Astrocyte (in vitro differentiated cells and primary cell): ENCODE data around the gene PBRM1. TPM values are rescaled to one million over a fixed set of nuclear protein-coding genes. Genes with fewer than 3 reads are reported as not detected.

Experiments used
- DNase-seq: peaks from one replicate; pipeline ENCODE4 v3.0.0-alpha.2; 2010; ENCODE audit warnings: low read depth
- FAIRE-seq: peaks from 2 replicates; lab custom pipeline; 2011; peaks lifted over from hg19 to GRCh38; lab: Jason Lieb, UNC
- H2AFZ ChIP-seq: 2 replicates; pipeline ENCODE4 v1.6.0; 2012; ENCODE audit warnings: low read depth, low read length, inconsistent platforms
- H3K27ac ChIP-seq: 2 replicates; pipeline ENCODE4 v1.5.1; 2011; ENCODE audit warnings: low read depth, low read length, inconsistent platforms
- H3K27me3 ChIP-seq: 2 replicates; pipeline ENCODE4 v1.6.0; 2011; ENCODE audit warnings: low read length, inconsistent platforms; ENCODE audit not compliant: insufficient read depth
- H3K36me3 ChIP-seq: 2 replicates; pipeline ENCODE4 v1.5.1; 2011; ENCODE audit warnings: low read length, inconsistent platforms; ENCODE audit not compliant: insufficient read depth
- H3K4me1 ChIP-seq: 2 replicates; pipeline ENCODE4 v1.5.1; 2011; ENCODE audit warnings: low read length, inconsistent platforms; ENCODE audit not compliant: insufficient read depth
- H3K4me2 ChIP-seq: 2 replicates; pipeline ENCODE4 v1.6.0; 2012; ENCODE audit warnings: low read length, inconsistent platforms
- H3K4me3 ChIP-seq: 2 replicates; pipeline ENCODE4 v1.5.1; 2011; ENCODE audit warnings: low read depth, mild to moderate bottlenecking, low read length, inconsistent platforms; ENCODE audit not compliant: insufficient read depth
- H3K79me2 ChIP-seq: 2 replicates; pipeline ENCODE4 v1.6.0; 2012; ENCODE audit warnings: mild to moderate bottlenecking, low read length, inconsistent platforms; ENCODE audit not compliant: insufficient read depth
- H3K9ac ChIP-seq: 2 replicates; pipeline ENCODE4 v1.6.0; 2012; ENCODE audit warnings: mild to moderate bottlenecking, low read length, inconsistent platforms
- H3K9me3 ChIP-seq: 2 replicates; pipeline ENCODE4 v1.5.1; 2012; ENCODE audit warnings: low read depth, mild to moderate bottlenecking, low read length, inconsistent platforms; ENCODE audit not compliant: insufficient read depth
- H4K20me1 ChIP-seq: 2 replicates; pipeline ENCODE4 v1.6.0; 2012; ENCODE audit warnings: low read length, inconsistent platforms; ENCODE audit not compliant: insufficient read depth
- H3K27ac Mint-ChIP-seq: one replicate; pipeline ENCODE4 v1.8.0; 2021; ENCODE audit warnings: mild to moderate bottlenecking, mixed read lengths; ENCODE audit not compliant: unreplicated experiment
- H3K27me3 Mint-ChIP-seq: one replicate; pipeline ENCODE4 v1.8.0; 2021; ENCODE audit warnings: low read depth, mixed read lengths; ENCODE audit not compliant: unreplicated experiment
- H3K36me3 Mint-ChIP-seq: one replicate; pipeline ENCODE4 v1.8.0; 2021; ENCODE audit warnings: low read depth, mixed read lengths; ENCODE audit not compliant: unreplicated experiment
- H3K4me1 Mint-ChIP-seq: one replicate; pipeline ENCODE4 v1.8.0; 2021; ENCODE audit warnings: low read depth, mixed read lengths; ENCODE audit not compliant: unreplicated experiment
- H3K4me3 Mint-ChIP-seq: one replicate; pipeline ENCODE4 v1.8.0; 2021; ENCODE audit warnings: mild to moderate bottlenecking, moderate library complexity, mixed read lengths; ENCODE audit not compliant: unreplicated experiment
- H3K9me3 Mint-ChIP-seq: one replicate; pipeline ENCODE4 v1.8.0; 2021; ENCODE audit warnings: mild to moderate bottlenecking, mixed read lengths; ENCODE audit not compliant: unreplicated experiment
- CTCF ChIP-seq: IDR thresholded peaks from 2 replicates; pipeline ENCODE4 v1.5.1; 2011; ENCODE audit warnings: low read depth, mild to moderate bottlenecking, inconsistent platforms, low read length, moderate library complexity; ENCODE audit not compliant: insufficient read depth
- EZH2 ChIP-seq: IDR thresholded peaks from 2 replicates; pipeline ENCODE4 v1.6.1; 2012; ENCODE audit warnings: mild to moderate bottlenecking, low read length, inconsistent platforms; ENCODE audit not compliant: insufficient read depth
- total RNA-seq: library from RNA; stranded (reverse); gene quantifications from 2 replicates; pipeline ENCODE4 v1.2.1, GENCODE V29; 2021

The PBRM1 gene
- total RNA-seq, 1 donor from 2014 or later: 54.5 TPM

GRCh38 chr3:52515192-52515591 lies 170.5 kb downstream of the PBRM1 start:
- no peak overlapping the region for H3K27ac Mint-ChIP-seq

GRCh38 chr3:52514576-52514975 lies 171.1 kb downstream of the PBRM1 start:
- DNase-seq (no peak), FAIRE-seq (no peak)
- Histone ChIP-seq H3K27me3 (peaks cover 3% of the 10 kb centered on the region), H3K4me3 (no peak overlapping the region), H3K9me3 (no peaks in the 10 kb centered on the region), H3K4me2 (no peak overlapping the region), H2AFZ (no peak overlapping the region), H3K27ac (no peak overlapping the region), H3K4me1 (no peaks in the 10 kb centered on the region), H3K79me2 (no peaks in the 10 kb centered on the region), H3K9ac (no peak overlapping the region), H3K36me3 (no peaks in the 10 kb centered on the region), H4K20me1 (no peaks in the 10 kb centered on the region)
- Mint-ChIP-seq H3K36me3 (no peaks in the 10 kb centered on the region), H3K4me1 (no peaks in the 10 kb centered on the region), H3K27ac (no peak overlapping the region), H3K27me3 (peaks cover 52% of the 10 kb centered on the region), H3K9me3 (no peaks in the 10 kb centered on the region), H3K4me3 (no peak overlapping the region)
- TF ChIP-seq CTCF (no peak), EZH2 (no peak)

More at GRCh38 chr3:52515192-52515591, 170.5 kb downstream of the PBRM1 start:
- H3K36me3 Mint-ChIP-seq: no peaks in the 10 kb centered on the region
- H3K27me3 Mint-ChIP-seq: peaks cover 47% of the 10 kb centered on the region
- H3K79me2 ChIP-seq: no peaks in the 10 kb centered on the region
- no peaks in the 10 kb centered on the region for H4K20me1 ChIP-seq
- H3K27me3 ChIP-seq: peaks cover 3% of the 10 kb centered on the region
- no peaks in the 10 kb centered on the region for H3K9me3 ChIP-seq
- TF ChIP-seq EZH2: no peak
- TF ChIP-seq CTCF: no peak
- no peak overlapping the region for H3K9ac ChIP-seq
- FAIRE-seq (no peak), DNase-seq (no peak)
- no peak overlapping the region for H3K4me3 Mint-ChIP-seq
- H3K4me3 ChIP-seq: no peak overlapping the region
- H2AFZ ChIP-seq: no peak overlapping the region
- H3K27ac ChIP-seq: no peak overlapping the region
- H3K4me2 ChIP-seq: no peak overlapping the region
- no peaks in the 10 kb centered on the region for H3K4me1 Mint-ChIP-seq
- no peaks in the 10 kb centered on the region for H3K4me1 ChIP-seq
- H3K36me3 ChIP-seq: no peaks in the 10 kb centered on the region
- no peaks in the 10 kb centered on the region for H3K9me3 Mint-ChIP-seq

GRCh38 chr3:52513281-52513680 lies 172.4 kb downstream of the PBRM1 start:
- H2AFZ ChIP-seq: no peak overlapping the region
- no peak overlapping the region for H3K4me2 ChIP-seq
- peaks cover 54% of the 10 kb centered on the region for H3K27me3 Mint-ChIP-seq
- H3K4me3 ChIP-seq: no peak overlapping the region
- no peak overlapping the region for H3K9ac ChIP-seq
- H3K36me3 Mint-ChIP-seq: no peaks in the 10 kb centered on the region
- TF ChIP-seq CTCF: no peak
- no peak for TF ChIP-seq EZH2
- H3K4me1 Mint-ChIP-seq: no peaks in the 10 kb centered on the region
- H3K4me1 ChIP-seq: no peaks in the 10 kb centered on the region
- DNase-seq (no peak), FAIRE-seq (no peak)
- no peak overlapping the region for H3K27ac ChIP-seq
- no peak overlapping the region for H3K27ac Mint-ChIP-seq
- no peaks in the 10 kb centered on the region for H4K20me1 ChIP-seq
- H3K36me3 ChIP-seq: no peaks in the 10 kb centered on the region
- H3K9me3 ChIP-seq: no peaks in the 10 kb centered on the region
- peaks cover 3% of the 10 kb centered on the region for H3K27me3 ChIP-seq
- no peaks in the 10 kb centered on the region for H3K9me3 Mint-ChIP-seq
- no peak overlapping the region for H3K4me3 Mint-ChIP-seq
- H3K79me2 ChIP-seq: no peaks in the 10 kb centered on the region
